HCT116 (cell line): ENCODE data around the gene OSBPL1A. TPM values are rescaled to one million over a fixed set of nuclear protein-coding genes. Genes with fewer than 3 reads are reported as not detected.

Experiments used
- ATAC-seq: fragments of 200-7000 bp; cut with Tn5 transposase; 2 replicates; pipeline ENCODE4 v1.9.1; 2020; ENCODE audit warnings: mild to moderate bottlenecking, moderate library complexity
- BruUV-seq: library from RNA; stranded (reverse); fragments of 400-500 nt; replicated peaks from 2 replicates; lab custom pipeline; 2021; lab: Mats Ljungman, UMichigan
- CTCF ChIA-PET: fragments of 300-600 bp; sonication (Branson Sonifier 250); formaldehyde crosslinking; loops from one replicate; lab custom pipeline; 2021; ENCODE audit warnings: antibody characterized with exemption; lab: Charles Lee
- POLR2A ChIA-PET: fragments of 300-600, 350-600 bp; sonication (Branson Sonifier 250); formaldehyde crosslinking; loops from one replicate; lab custom pipeline; 2021; ENCODE audit warnings: antibody characterized with exemption; lab: Charles Lee
- RAD21 ChIA-PET, 2 experiments: fragments of 300-600 bp; sonication (Branson Sonifier 250); formaldehyde crosslinking; loops; one replicate each; lab custom pipeline; 2023; ENCODE audit warnings: low total read pairs in 2 of 2; ENCODE audit not compliant: uncharacterized antibody in 2 of 2, unreplicated experiment in 2 of 2, low non-redundant PET in 1 of 2; lab: Charles Lee
- DNase-seq: peaks from one replicate; pipeline ENCODE4 v3.0.0-alpha.2; 2010; ENCODE audit warnings: low read depth, low spot score
- H2AFZ ChIP-seq: fragments of 200-600 bp; shearing (Covaris generic), sonication (generic); 2 replicates; pipeline ENCODE4 v1.6.1; 2017; ENCODE audit warnings: low read depth, mixed run types, mixed read lengths, antibody characterized with exemption, low read length; ENCODE audit not compliant: poor library complexity, severe bottlenecking
- H3K27ac ChIP-seq: 2 replicates; pipeline ENCODE4 v1.5.1; 2012; ENCODE audit warnings: low read depth, low read length
- H3K27me3 ChIP-seq: fragments of 200-600 bp; sonication (generic); 2 replicates; pipeline ENCODE4 v1.6.1; 2016; ENCODE audit warnings: mixed run types, low read length, mixed read lengths; ENCODE audit not compliant: insufficient read depth
- H3K36me3 ChIP-seq, 2 experiments: fragments of 200-500 bp in 1 of 2; fragments of 200-600 bp in 1 of 2; sonication (Bioruptor generic) in 1 of 2; sonication (generic) in 1 of 2; 2 replicates each; pipeline versions ENCODE4 v1.5.1 to v1.6.1; 2014 to 2016; ENCODE audit warnings: low read length in 2 of 2, inconsistent platforms in 1 of 2, mixed read lengths in 1 of 2, mixed run types in 1 of 2; ENCODE audit not compliant: insufficient read depth in 2 of 2, control insufficient read depth in 1 of 2
- H3K4me1 ChIP-seq, 2 experiments: fragments of 200-600 bp in 1 of 2; sonication (generic) in 1 of 2; 2 replicates each; pipeline versions ENCODE4 v1.5.1 to v1.6.1; 2012 to 2017; ENCODE audit warnings: low read length in 2 of 2, inconsistent platforms in 1 of 2, mild to moderate bottlenecking in 1 of 2, mixed read lengths in 1 of 2, mixed run types in 1 of 2, moderate library complexity in 1 of 2; ENCODE audit not compliant: insufficient read depth in 2 of 2, control insufficient read depth in 1 of 2
- H3K4me2 ChIP-seq: fragments of 200-600 bp; sonication (generic); 2 replicates; pipeline ENCODE4 v1.6.1; 2017; ENCODE audit warnings: mixed run types, low read length, mixed read lengths
- H3K4me3 ChIP-seq, 2 experiments: fragments of 200-600 bp in 1 of 2; sonication (generic) in 1 of 2; replicated peaks in 1 of 2; 2 replicates each; pipeline ENCODE4 v1.5.1; 2011 to 2016; ENCODE audit warnings: low read length in 2 of 2, control low read depth in 1 of 2, low read depth in 1 of 2, mild to moderate bottlenecking in 1 of 2, mixed read lengths in 1 of 2, mixed run types in 1 of 2
- H3K79me2 ChIP-seq: fragments of 200-600 bp; sonication (generic); 2 replicates; pipeline ENCODE4 v1.6.1; 2017; ENCODE audit warnings: mild to moderate bottlenecking, mixed run types, low read length, moderate library complexity, mixed read lengths; ENCODE audit not compliant: insufficient read depth
- H3K9ac ChIP-seq: fragments of 200-600 bp; sonication (generic); 2 replicates; pipeline ENCODE4 v1.6.1; 2016; ENCODE audit warnings: low read length, mixed read lengths
- H3K9me2 ChIP-seq: fragments of 200-600 bp; sonication (generic), shearing (Covaris generic); 2 replicates; pipeline ENCODE4 v1.6.1; 2017; ENCODE audit warnings: mixed run types, mild to moderate bottlenecking, moderate library complexity; ENCODE audit not compliant: insufficient read depth
- H3K9me3 ChIP-seq, 2 experiments: fragments of 200-500 bp in 1 of 2; fragments of 200-600 bp in 1 of 2; sonication (Bioruptor generic) in 1 of 2; sonication (generic) in 1 of 2; 2 replicates each; pipeline ENCODE4 v1.6.1; 2014 to 2017; ENCODE audit warnings: low read length in 2 of 2, mixed read lengths in 2 of 2, inconsistent platforms in 1 of 2, low read depth in 1 of 2, mild to moderate bottlenecking in 1 of 2, mixed run types in 1 of 2, moderate library complexity in 1 of 2; ENCODE audit not compliant: control insufficient read depth in 1 of 2, insufficient read depth in 1 of 2
- H4K20me1 ChIP-seq: fragments of 200-600 bp; sonication (generic), shearing (Covaris generic); 2 replicates; pipeline ENCODE4 v1.6.1; 2017; ENCODE audit warnings: mixed run types, mild to moderate bottlenecking, moderate library complexity; ENCODE audit not compliant: insufficient read depth
- EGR1 ChIP-seq: IDR thresholded peaks from 2 replicates; pipeline ENCODE4 v1.6.1; 2012; ENCODE audit warnings: low read depth
- ELF1 ChIP-seq: IDR thresholded peaks from 2 replicates; pipeline ENCODE4 v1.6.1; 2012; ENCODE audit warnings: low read depth, borderline replicate concordance
- EZH2 ChIP-seq: fragments of 200-600 bp; sonication (generic); IDR thresholded peaks from 2 replicates; pipeline ENCODE4 v1.6.1; 2017; ENCODE audit warnings: antibody characterized with exemption, mixed run types
- EZH2phosphoT487 ChIP-seq: fragments of 200-600 bp; IDR thresholded peaks from 2 replicates; pipeline ENCODE4 v1.6.1; 2018; ENCODE audit warnings: antibody characterized with exemption, borderline replicate concordance
- FOSL1 ChIP-seq: IDR thresholded peaks from 2 replicates; pipeline ENCODE4 v1.6.1; 2012; ENCODE audit warnings: low read depth
- POLR2AphosphoS5 ChIP-seq: IDR thresholded peaks from 2 replicates; pipeline ENCODE4 v1.6.1; 2011; ENCODE audit warnings: mild to moderate bottlenecking, low read depth, low read length, moderate library complexity
- RAD21 ChIP-seq: IDR thresholded peaks from 2 replicates; pipeline ENCODE4 v1.6.1; 2012; ENCODE audit warnings: low read depth, mild to moderate bottlenecking
- REST ChIP-seq: IDR thresholded peaks from 2 replicates; pipeline ENCODE4 v1.6.1; 2012; ENCODE audit warnings: low read depth
- SIN3A ChIP-seq: IDR thresholded peaks from 2 replicates; pipeline ENCODE4 v1.6.1; 2012; ENCODE audit warnings: low read depth
- SP1 ChIP-seq: IDR thresholded peaks from 2 replicates; pipeline ENCODE4 v1.6.1; 2012; ENCODE audit warnings: low read depth
- SRF ChIP-seq: IDR thresholded peaks from 2 replicates; pipeline ENCODE4 v1.6.1; 2012; ENCODE audit warnings: low read depth
- TCF7L2 ChIP-seq: IDR thresholded peaks from 2 replicates; pipeline ENCODE4 v1.7.0; 2011; ENCODE audit warnings: borderline replicate concordance, inconsistent platforms; ENCODE audit not compliant: insufficient read depth, insufficient read length; ENCODE audit errors: extremely low read depth
- YY1 ChIP-seq: IDR thresholded peaks from 2 replicates; pipeline ENCODE4 v1.6.1; 2011; ENCODE audit warnings: low read length, low read depth, moderate library complexity, mild to moderate bottlenecking; ENCODE audit not compliant: insufficient replicate concordance; ENCODE audit errors: extremely low read depth
- ZFX ChIP-seq: fragments of 450-650 bp; IDR thresholded peaks from 2 replicates; pipeline ENCODE4 v1.6.1; 2017
- intact Hi-C: fragments of 100-400 bp; cut with micrococcal nuclease; formaldehyde crosslinking; loops from 2 replicates; pipeline ENCODE4 v1.10.0; 2022
- total RNA-seq: library from RNA; stranded (reverse); gene quantifications from one replicate; pipeline ENCODE4 v1.2.1, GENCODE V29; 2021; ENCODE audit not compliant: unreplicated experiment

Gene OSBPL1A
- total RNA-seq, 1 experiment from 2014 or later, result 18.9 TPM

GRCh38 chr18:24271381-24272228, 126.0 kb downstream of the OSBPL1A start:
- H3K9ac ChIP-seq, result peak overlapping the region; percentile 79
- CTCF ChIA-PET, result interaction anchor here (1.0 to 1.5 kb wide), 2 partner anchors 12 to 94 kb away, joined by 3 to 10 read pairs; no protein-coding TSS in a partner anchor
- peak; percentile 49 for DNase-seq
- no peaks in the 10 kb centered on the region for H3K36me3 ChIP-seq
- peak; percentile 88 for ATAC-seq
- no peaks in the 10 kb centered on the region for H4K20me1 ChIP-seq
- H3K27ac ChIP-seq, result peak overlapping the region; percentile 85
- intact Hi-C loops, result loop anchor here (5.0 kb wide), 2 partner anchors 59 to 94 kb away; no protein-coding TSS in a partner anchor
- peak overlapping the region; percentile 97 for H3K4me2 ChIP-seq
- H3K79me2 ChIP-seq, result peaks cover 29% of the 10 kb centered on the region
- RAD21 ChIA-PET, result no interaction called here
- BruUV-seq, result no TSS peak
- H3K27me3 ChIP-seq, result no peaks in the 10 kb centered on the region
- H2AFZ ChIP-seq, result peak overlapping the region; percentile 81
- TF ChIP-seq RAD21 (no peak), ZFX (peak; percentile 94), POLR2AphosphoS5 (peak; percentile 53), FOSL1 (0 out of 2 replicates have a peak, but pooled peaks have one; percentile 5)
- no peaks in the 10 kb centered on the region for H3K9me3 ChIP-seq
- no peaks in the 10 kb centered on the region for H3K9me2 ChIP-seq
- peak overlapping the region; percentile 71 to 94 for H3K4me3 ChIP-seq
- POLR2A ChIA-PET, result interaction anchor here (0.6 to 1.1 kb wide), 2 partner anchors 19 to 167 kb away, joined by 3 read pairs; no protein-coding TSS in a partner anchor
- peaks cover 29 to 47% of the 10 kb centered on the region in 2 experiments; a peak in 3 of 4 replicates for H3K4me1 ChIP-seq

GRCh38 chr18:24270937-24271380, 126.7 kb downstream of the OSBPL1A start:
- BruUV-seq, result no TSS peak
- ChIA-PET CTCF (interaction anchor here (1.5 kb wide), 1 partner anchor 94 kb away, joined by 10 read pairs; no protein-coding TSS in a partner anchor), POLR2A (interaction anchor here (0.6 kb wide), 1 partner anchor 12 kb away, joined by 3 read pairs; no protein-coding TSS in a partner anchor), RAD21 (no interaction called here)
- Histone ChIP-seq H3K36me3 (no peaks in the 10 kb centered on the region), H3K79me2 (peaks cover 35% of the 10 kb centered on the region), H3K27me3 (no peaks in the 10 kb centered on the region), H4K20me1 (no peaks in the 10 kb centered on the region), H3K9me3 (no peaks in the 10 kb centered on the region), H3K9ac (peak overlapping the region; percentile 79), H3K4me1 (peaks cover 29 to 47% of the 10 kb centered on the region in 2 experiments; a peak in 3 of 4 replicates), H3K9me2 (no peaks in the 10 kb centered on the region), H3K27ac (peak overlapping the region; percentile 85), H3K4me3 (peak overlapping the region; percentile 71 to 94), H3K4me2 (peak overlapping the region; percentile 97), H2AFZ (no peak overlapping the region)
- DNase-seq (no peak), ATAC-seq (peak; percentile 51)
- intact Hi-C loops, result loop anchor here (5.0 kb wide), 2 partner anchors 59 to 94 kb away; no protein-coding TSS in a partner anchor
- TF ChIP-seq SP1, result no peak
- TF ChIP-seq EZH2, result no peak
- TF ChIP-seq POLR2AphosphoS5, result no peak
- no peak for TF ChIP-seq TCF7L2
- no peak for TF ChIP-seq SRF
- no peak for TF ChIP-seq EZH2phosphoT487
- no peak for TF ChIP-seq ELF1
- no peak for TF ChIP-seq ZFX
- no peak for TF ChIP-seq EGR1
- no peak for TF ChIP-seq REST
- TF ChIP-seq YY1, result no peak
- no peak for TF ChIP-seq SIN3A
